GM21447 (cell line): ENCODE measurements around the gene VIT.

ENCODE experiments used
- ATAC-seq: cut with Tn5 transposase; IDR thresholded peaks from one replicate; pipeline ENCODE4 v1.9.1; 2021; ENCODE audit not compliant: unreplicated experiment

VIT gene

GRCh38 chr2:36854241-36854640, 157.7 kb downstream of the VIT start:
- ATAC-seq: no peak

- ATAC-seq: no peak
Observed at GRCh38 chr2:36855429-36855828, 158.9 kb downstream of the VIT start.

GRCh38 chr2:36857713-36858112, 161.2 kb downstream of the VIT start:
- no peak for ATAC-seq

GRCh38 chr2:36858551-36859365, 162.3 kb downstream of the VIT start:
- ATAC-seq: no peak

- ATAC-seq: no peak
Observed at GRCh38 chr2:36859366-36859792, 162.9 kb downstream of the VIT start.

GRCh38 chr2:36861896-36862295, 165.4 kb downstream of the VIT start:
- ATAC-seq: no peak
